Fibroblast of villous mesenchyme (primary cell): Measurements from ENCODE around the gene PDAP1. TPM values are rescaled to one million over a fixed set of nuclear protein-coding genes. Genes with fewer than 3 reads are reported as not detected.
"Not testable (repeated sequence)": the region's sequence is repeated elsewhere in the genome, so short reads cannot be mapped to it uniquely, and the experiment has no call there.

ENCODE experiments used
- DNase-seq: peaks from one replicate; pipeline ENCODE4 v3.0.0-alpha.2; 2010; ENCODE audit warnings: low read depth
- H3K4me3 ChIP-seq: 2 replicates; pipeline ENCODE4 v1.5.1; 2011; ENCODE audit warnings: low read depth, mild to moderate bottlenecking, low read length
- total RNA-seq: library from RNA; depleted of rRNA; stranded (reverse); fragments of >200 nt; gene quantifications from 2 replicates; pipeline ENCODE4 v1.2.3, GENCODE V29; 2012
- TF ChIP-seq, protein P1 (sequence below): IDR thresholded peaks from 2 replicates; pipeline ENCODE4 v1.5.1; 2012; ENCODE audit warnings: low read depth, mild to moderate bottlenecking, low read length; ENCODE audit not compliant: insufficient read depth

Gene PDAP1
- total RNA-seq, 1 donor = 34.5 TPM

DNA sequence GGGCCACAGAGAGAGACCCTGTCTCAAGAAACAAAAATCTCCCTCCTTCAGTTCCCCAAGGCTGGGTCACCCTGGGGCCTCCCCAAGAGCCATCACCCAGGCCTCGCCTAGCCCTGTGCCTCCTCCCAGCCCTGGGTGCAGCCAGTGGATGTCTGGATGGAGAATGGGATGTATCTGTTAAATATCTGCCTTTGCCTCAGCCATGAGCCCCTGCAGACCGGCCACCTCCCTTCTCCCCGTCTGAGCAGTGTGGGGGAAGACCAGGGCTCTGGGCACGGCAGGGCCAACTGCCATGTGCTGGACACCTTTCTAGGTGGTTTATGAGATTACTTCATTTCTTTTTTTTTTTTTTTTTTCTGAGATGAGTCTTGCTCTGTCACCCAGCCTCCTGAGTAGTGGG, 23.9 kb downstream of the PDAP1 start:
- H3K4me3 ChIP-seq = no peak overlapping the region
- TF ChIP-seq, protein P1, sequence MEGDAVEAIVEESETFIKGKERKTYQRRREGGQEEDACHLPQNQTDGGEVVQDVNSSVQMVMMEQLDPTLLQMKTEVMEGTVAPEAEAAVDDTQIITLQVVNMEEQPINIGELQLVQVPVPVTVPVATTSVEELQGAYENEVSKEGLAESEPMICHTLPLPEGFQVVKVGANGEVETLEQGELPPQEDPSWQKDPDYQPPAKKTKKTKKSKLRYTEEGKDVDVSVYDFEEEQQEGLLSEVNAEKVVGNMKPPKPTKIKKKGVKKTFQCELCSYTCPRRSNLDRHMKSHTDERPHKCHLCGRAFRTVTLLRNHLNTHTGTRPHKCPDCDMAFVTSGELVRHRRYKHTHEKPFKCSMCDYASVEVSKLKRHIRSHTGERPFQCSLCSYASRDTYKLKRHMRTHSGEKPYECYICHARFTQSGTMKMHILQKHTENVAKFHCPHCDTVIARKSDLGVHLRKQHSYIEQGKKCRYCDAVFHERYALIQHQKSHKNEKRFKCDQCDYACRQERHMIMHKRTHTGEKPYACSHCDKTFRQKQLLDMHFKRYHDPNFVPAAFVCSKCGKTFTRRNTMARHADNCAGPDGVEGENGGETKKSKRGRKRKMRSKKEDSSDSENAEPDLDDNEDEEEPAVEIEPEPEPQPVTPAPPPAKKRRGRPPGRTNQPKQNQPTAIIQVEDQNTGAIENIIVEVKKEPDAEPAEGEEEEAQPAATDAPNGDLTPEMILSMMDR = no peak
- DNase-seq = no peak

DNA sequence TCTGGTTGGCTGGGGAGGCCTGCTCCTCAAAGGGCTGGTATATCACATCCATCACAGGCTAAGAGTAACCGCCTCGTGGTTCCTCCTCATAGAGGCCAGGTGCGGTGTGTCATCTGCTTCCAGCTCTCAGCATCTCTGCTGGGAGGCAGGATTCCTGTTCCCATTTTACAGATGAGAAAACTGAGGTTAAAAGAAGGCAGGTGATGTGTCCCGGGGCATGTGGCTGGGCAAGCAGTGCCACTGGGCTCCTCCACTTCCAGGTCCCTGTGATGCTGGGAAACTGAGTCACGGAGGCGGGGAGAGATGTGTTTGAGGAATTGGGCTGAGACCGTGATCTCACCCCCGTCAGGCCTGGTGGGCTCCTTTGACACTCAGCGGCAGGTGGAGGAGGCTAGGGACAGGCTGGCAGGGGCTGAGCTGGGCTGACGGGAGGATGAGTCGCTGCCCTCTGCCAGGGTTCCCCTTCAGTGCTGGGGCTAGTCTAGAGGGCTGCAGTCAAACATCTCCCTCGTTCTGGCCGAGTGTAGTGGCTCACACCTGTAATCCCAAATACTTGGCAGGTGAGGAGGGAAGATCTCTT, 24.5 kb downstream of the PDAP1 start:
- DNase-seq = no peak
- no peak overlapping the region for H3K4me3 ChIP-seq
- TF ChIP-seq, protein P1 = no peak

DNA sequence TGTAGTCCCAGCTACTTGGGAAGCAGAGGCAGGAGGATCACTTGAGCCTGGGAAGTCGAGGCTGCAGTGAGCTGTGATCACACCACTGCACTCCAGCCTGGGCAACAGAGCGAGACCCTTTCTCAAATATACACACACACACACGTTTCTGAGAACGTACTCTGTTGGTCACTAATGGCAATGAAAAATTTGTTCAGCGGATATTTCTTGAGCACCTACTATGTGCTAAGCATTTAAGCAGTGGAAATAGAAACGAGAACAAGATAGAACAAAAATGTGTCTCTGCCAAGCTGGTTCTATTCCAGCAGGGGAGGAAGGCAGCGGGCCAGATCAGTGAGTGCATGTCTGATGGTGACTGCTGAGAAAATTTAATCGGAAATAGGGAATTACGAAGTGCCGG, 25.2 kb downstream of the PDAP1 start:
- TF ChIP-seq, protein P1 = no peak
- no peak for DNase-seq
- no peak overlapping the region for H3K4me3 ChIP-seq

DNA sequence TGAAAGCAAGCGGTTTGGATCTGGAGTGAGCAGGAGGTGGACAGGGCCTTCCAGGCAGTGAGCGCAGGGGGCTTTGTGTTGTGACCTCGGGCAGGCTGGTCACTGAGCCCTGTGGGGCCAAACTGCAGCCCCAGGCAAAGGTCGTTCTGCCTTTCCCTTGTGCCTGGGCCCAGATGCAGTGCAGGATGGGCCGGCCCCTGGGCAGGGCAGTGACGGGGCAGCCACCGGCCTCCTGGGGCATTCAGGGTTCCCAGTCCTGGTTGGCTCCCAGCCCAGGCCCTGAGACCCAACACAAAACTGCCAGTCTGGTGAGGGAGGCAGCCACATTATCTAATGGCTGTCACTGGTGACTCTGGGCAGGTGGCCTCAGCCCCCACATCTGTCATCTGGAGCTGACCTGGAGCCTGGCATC, 26.7 kb downstream of the PDAP1 start:
- TF ChIP-seq, protein P1 = no peak
- H3K4me3 ChIP-seq = no peak overlapping the region
- DNase-seq = no peak

DNA sequence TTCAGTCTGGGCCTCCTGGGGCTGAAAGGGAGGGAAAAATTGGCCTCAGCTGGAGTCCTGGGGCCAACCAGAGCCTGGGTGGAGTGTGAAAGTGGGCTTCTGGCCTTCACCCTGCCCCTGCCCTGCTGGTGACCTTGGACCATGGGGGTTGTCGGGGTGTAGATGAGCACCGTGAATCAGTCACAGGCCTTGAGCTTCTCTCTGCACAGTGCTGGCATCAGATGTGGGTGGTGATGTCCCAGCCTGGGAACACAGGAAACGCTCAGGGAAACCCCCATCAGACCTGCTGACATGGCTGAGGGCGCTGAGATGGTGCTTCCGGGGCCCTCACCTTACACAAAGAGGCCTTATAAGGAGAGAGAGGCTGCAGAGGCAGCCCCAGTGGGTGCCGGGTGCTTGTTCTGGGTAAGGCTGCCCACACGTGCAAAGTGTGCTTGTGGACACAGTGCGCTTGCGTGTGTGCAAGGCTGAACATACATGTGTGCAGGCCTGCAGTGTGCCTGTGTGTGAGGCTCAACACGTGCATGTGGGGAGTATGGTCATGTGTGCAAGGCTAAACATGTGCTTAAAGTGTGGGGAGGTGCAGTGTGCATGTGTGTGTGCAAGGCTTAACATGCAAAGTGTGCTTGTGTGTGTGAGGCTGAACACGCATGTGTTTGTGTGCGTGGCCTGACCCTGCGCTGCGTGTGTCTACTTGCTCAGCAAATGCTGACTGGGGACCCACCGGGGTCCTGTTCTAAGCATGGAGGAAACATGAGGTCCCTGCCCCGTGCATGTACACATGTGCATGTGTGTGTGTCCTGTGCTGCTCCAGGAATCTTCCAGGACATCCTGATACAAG, 27.4 kb downstream of the PDAP1 start:
- no peak overlapping the region for H3K4me3 ChIP-seq
- TF ChIP-seq, protein P1 = no peak
- DNase-seq = no peak

DNA sequence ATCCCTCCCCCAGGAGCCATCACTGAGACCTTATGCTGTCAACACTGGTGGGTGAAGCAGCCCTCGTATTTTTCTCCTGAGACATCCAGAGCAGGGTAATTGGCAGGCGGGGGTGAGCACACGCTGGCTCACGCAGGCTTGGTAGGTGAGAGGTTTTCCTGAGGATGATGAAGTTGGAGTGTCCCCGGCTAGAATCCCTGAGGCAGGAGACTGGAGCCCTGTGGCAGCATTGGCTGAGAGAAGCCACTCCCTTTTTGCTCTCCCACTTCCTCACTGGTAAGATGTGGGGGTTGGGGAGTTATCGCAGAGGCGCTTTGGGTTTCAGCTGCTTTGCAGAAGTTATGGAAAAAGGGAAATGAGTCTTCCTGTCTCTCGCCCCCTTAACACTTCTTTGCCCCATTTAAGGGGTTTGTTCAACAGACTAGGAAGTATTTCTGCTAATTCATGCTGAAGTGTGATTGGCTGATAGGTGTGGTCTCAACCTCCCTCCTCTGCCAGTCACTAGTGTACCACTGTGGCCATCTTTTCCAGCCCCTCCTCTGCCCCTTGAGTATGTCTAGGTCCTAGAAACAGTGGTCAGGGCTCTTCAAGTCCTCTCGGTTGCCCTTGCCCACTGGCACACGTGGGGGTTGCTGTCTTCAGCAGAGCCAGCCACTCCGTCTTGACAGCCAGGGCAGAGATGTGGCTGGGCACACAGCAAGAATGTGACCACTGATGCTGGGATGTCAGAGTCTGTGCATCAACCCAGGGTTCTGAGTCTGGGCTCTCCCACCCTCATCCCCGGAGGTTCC, 28.2 kb downstream of the PDAP1 start:
- peak; percentile 48 for DNase-seq
- TF ChIP-seq, protein P1 = no peak
- peak overlapping the region; percentile 33 for H3K4me3 ChIP-seq

DNA sequence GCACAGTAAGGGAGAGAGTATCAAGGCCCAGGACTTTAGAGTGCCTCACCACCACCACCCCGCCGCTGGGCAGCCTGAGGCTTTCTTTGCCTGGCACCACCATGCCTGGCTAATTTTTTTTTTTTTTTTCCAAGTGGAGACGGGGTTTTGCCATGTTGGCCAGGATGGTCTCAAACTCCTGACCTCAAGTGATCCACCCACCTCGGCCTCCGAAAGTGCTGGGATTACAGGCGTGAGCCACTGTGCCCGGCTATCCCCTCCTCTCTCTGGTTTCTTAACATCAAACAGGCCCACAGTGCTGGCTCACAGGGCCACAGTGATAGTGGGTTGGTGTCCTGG, 28.7 kb downstream of the PDAP1 start:
- H3K4me3 ChIP-seq = peak overlapping the region; percentile 33

More for the DNA sequence above, 28.7 kb downstream of the PDAP1 start:
- DNase-seq = not testable (repeated sequence)
